HUES48 (cell line): ENCODE measurements around the gene CACNB1.
"Not testable (repeated sequence)": the region's sequence is repeated elsewhere in the genome, so short reads cannot be mapped to it uniquely, and the experiment has no call there.

Source experiments
- H3K27ac ChIP-seq: one replicate; pipeline ENCODE4 v1.7.0; 2013; ENCODE audit warnings: low read depth, low read length, inconsistent platforms
- H3K27me3 ChIP-seq: 2 replicates; pipeline ENCODE4 v1.6.1; 2013; ENCODE audit warnings: mild to moderate bottlenecking, low read length; ENCODE audit not compliant: control insufficient read depth, insufficient read depth
- H3K36me3 ChIP-seq: 2 replicates; pipeline ENCODE4 v1.6.1; 2013; ENCODE audit warnings: low read length; ENCODE audit not compliant: control insufficient read depth, insufficient read depth
- H3K4me1 ChIP-seq: 2 replicates; pipeline ENCODE4 v1.6.1; 2013; ENCODE audit warnings: mild to moderate bottlenecking, low read length; ENCODE audit not compliant: control insufficient read depth, insufficient read depth
- H3K4me3 ChIP-seq: 2 replicates; pipeline ENCODE4 v1.5.1; 2013; ENCODE audit warnings: mild to moderate bottlenecking, low read depth, low read length
- H3K9ac ChIP-seq: 2 replicates; pipeline ENCODE4 v1.6.1; 2013; ENCODE audit warnings: mild to moderate bottlenecking, low read depth, low read length, moderate library complexity
- H3K9me3 ChIP-seq: 2 replicates; pipeline ENCODE4 v1.6.1; 2013; ENCODE audit warnings: low read length; ENCODE audit not compliant: control insufficient read depth, insufficient read depth

CACNB1 gene

DNA sequence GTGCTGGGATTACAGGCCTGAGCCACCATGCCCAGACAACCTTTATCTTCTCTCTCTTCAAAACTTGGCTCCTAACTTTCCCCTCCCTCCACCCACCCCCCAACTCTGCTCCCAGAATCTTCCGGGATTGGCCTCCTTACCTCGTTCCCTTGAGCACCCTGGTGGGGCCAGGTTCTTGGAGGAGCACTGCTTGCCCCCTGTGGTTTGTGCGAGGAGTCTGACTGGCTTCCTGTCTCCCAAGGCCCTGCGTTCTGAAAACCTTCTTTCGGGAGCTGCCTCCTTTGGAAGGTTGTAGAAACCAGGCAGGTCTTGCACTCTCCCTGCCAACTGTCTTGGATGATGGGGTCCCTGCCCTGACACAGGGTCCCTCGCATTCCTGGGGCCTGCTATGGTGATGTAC lies 65.9 kb downstream of the CACNB1 start:
- no peaks in the 10 kb centered on the region for H3K4me1 ChIP-seq

DNA sequence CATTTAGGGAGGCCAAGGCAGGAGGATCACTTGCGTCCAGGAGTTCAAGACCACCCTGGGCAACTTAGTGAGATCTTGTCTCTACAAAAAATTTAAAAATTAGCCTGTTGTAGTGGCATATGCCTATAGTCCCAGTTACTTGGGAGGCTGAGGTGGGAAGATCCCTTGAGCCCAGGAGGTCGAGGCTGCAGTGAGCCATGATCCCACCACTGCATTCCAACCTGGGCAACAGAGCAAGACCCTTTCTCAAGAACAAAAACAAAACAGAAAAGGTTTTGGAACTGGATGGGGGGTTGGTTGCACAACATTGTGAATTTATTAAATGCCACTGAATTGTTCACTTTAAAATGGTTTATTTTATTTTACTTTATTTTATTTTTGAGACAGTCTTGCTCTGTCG lies 67.3 kb downstream of the CACNB1 start:
- no peak overlapping the region for H3K4me3 ChIP-seq
- no peak overlapping the region for H3K27ac ChIP-seq
- H3K36me3 ChIP-seq: no peaks in the 10 kb centered on the region
- H3K4me1 ChIP-seq: no peaks in the 10 kb centered on the region
- no peaks in the 10 kb centered on the region for H3K9me3 ChIP-seq
- H3K9ac ChIP-seq: no peak overlapping the region
- no peaks in the 10 kb centered on the region for H3K27me3 ChIP-seq

More for the DNA sequence above, 65.9 kb downstream of the CACNB1 start:
- H3K9ac ChIP-seq: no peak overlapping the region
- no peaks in the 10 kb centered on the region for H3K27me3 ChIP-seq
- no peaks in the 10 kb centered on the region for H3K9me3 ChIP-seq
- no peak overlapping the region for H3K4me3 ChIP-seq
- no peaks in the 10 kb centered on the region for H3K36me3 ChIP-seq
- no peak overlapping the region for H3K27ac ChIP-seq

- H3K9ac ChIP-seq, H3K4me3 ChIP-seq, H3K27me3 ChIP-seq, H3K36me3 ChIP-seq, H3K9me3 ChIP-seq, H3K27ac ChIP-seq, H3K4me1 ChIP-seq: not testable (repeated sequence)
Measured at GRCh38 chr17:39129544-39129943, 67.9 kb downstream of the CACNB1 start.

DNA sequence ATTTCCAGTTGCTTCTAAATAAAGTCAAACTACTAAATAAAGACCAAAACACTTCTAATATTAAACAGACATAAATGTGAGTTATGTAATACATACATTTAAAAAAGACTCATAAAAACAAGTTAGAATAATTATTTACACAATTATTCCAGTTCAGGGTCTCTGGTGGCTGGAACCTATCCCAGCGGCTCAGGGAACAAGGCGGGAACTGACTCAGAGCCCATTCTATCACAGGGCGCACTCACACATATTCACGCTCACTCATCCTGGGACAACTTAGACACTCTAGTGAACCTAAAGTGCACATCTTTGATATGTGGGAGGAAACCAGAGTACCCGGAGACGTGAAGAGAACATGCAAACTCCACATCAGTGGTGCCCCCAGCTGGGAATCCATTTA lies 71.0 kb downstream of the CACNB1 start:
- Histone ChIP-seq H3K36me3 (no peaks in the 10 kb centered on the region), H3K4me1 (no peaks in the 10 kb centered on the region), H3K27ac (no peak overlapping the region), H3K9me3 (no peaks in the 10 kb centered on the region), H3K9ac (no peak overlapping the region), H3K4me3 (no peak overlapping the region), H3K27me3 (no peaks in the 10 kb centered on the region)

DNA sequence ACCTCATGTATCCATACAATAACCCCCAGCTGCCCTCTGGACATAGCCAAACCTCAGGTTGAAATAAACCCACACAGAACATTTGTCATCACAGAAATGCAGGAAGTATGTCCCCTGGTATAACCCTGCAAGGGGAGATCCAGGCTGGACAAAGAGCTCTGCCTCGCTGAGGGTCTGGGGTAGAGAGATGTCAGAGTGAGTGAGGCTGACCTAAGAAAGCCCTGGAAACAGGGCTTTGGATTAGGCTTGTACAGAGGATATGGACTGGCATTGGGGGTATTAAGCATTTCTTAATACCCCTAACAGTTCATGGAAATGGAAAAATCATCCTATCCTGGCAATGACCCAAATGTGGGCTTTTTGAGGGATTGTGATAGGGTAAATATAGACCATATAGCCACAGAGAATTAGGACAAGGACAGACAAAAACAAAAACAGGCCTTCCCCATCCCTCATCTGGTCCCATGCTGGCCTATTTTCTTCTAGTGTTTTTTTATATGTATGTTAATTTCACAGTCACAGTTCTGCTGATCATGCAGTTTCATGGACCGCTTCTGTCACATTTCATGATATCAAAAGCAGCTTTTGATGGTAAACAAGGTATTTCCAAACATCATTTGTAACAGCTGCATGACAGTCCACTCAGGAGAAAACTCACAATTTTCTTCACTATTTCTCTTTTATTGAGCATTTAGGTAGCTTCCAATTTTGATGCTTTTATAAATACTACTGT lies 72.2 kb downstream of the CACNB1 start:
- Histone ChIP-seq H3K4me3 (no peak overlapping the region), H3K9ac (no peak overlapping the region), H3K27me3 (no peaks in the 10 kb centered on the region), H3K36me3 (no peaks in the 10 kb centered on the region), H3K27ac (no peak overlapping the region), H3K9me3 (no peaks in the 10 kb centered on the region), H3K4me1 (no peaks in the 10 kb centered on the region)

DNA sequence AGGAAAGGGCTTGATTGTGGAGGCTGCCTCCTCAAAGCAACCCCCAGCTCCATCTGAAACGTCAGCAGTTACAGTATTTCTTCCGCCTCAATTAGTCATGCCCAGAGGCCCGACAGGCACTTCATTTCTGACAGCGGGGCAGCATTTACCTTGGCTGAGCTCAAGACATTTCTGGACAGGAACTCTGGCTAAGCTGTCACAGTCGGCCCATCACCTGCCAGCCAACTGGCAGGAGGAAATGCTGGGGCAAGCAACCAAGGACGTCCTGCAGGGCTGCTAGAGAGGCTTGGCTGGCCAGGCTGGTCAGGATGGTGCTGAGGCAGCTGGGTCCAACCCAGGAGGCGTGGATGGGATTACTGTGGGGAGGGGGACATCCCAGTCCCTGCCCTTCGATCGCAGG lies 73.8 kb downstream of the CACNB1 start:
- Histone ChIP-seq H3K9me3 (no peaks in the 10 kb centered on the region), H3K36me3 (no peaks in the 10 kb centered on the region), H3K9ac (no peak overlapping the region), H3K27ac (no peak overlapping the region), H3K27me3 (no peaks in the 10 kb centered on the region), H3K4me3 (no peak overlapping the region), H3K4me1 (no peaks in the 10 kb centered on the region)
